Esophagus squamous epithelium (tissue), 4 donors: Measurements from ENCODE around the gene MFSD11.

Experiments
- POLR2A ChIP-seq, 4 donors: fragments of 450-650 bp; IDR thresholded peaks; one replicate each; pipeline ENCODE4 v1.6.1; 2017; ENCODE audit warnings: antibody characterized with exemption in 4 of 4, mild to moderate bottlenecking in 4 of 4, moderate library complexity in 3 of 4
- TF ChIP-seq, protein P1 (sequence below), 6 experiments: fragments of 450-650 bp in 4 of 6; fragments of 200-600 bp in 2 of 6; sonication (generic) in 2 of 6; IDR thresholded peaks; one replicate each; pipeline ENCODE4 v1.5.1; 2016 to 2019; ENCODE audit warnings: antibody characterized with exemption in 6 of 6, mild to moderate bottlenecking in 4 of 6, moderate library complexity in 4 of 6

GRCh38 chr17:76792348-76792747 is 54.4 kb downstream of the MFSD11 start:
- TF ChIP-seq, protein P1, sequence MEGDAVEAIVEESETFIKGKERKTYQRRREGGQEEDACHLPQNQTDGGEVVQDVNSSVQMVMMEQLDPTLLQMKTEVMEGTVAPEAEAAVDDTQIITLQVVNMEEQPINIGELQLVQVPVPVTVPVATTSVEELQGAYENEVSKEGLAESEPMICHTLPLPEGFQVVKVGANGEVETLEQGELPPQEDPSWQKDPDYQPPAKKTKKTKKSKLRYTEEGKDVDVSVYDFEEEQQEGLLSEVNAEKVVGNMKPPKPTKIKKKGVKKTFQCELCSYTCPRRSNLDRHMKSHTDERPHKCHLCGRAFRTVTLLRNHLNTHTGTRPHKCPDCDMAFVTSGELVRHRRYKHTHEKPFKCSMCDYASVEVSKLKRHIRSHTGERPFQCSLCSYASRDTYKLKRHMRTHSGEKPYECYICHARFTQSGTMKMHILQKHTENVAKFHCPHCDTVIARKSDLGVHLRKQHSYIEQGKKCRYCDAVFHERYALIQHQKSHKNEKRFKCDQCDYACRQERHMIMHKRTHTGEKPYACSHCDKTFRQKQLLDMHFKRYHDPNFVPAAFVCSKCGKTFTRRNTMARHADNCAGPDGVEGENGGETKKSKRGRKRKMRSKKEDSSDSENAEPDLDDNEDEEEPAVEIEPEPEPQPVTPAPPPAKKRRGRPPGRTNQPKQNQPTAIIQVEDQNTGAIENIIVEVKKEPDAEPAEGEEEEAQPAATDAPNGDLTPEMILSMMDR (IDR thresholded peaks at IDR 0.05) = no peak
- no peak for TF ChIP-seq POLR2A (IDR thresholded peaks at IDR 0.05)
